KOPT-K1 (cell line): ENCODE measurements around the gene PPP2R5C.

Experiments used
- H3K27ac ChIP-seq: fragments of 200-600 bp; sonication (generic); 2 replicates; pipeline ENCODE4 v1.5.1; 2016; ENCODE audit warnings: antibody characterized with exemption, mild to moderate bottlenecking, low read depth, low read length; ENCODE audit not compliant: poor library complexity, severe bottlenecking
- H3K36me3 ChIP-seq: fragments of 200-600 bp; sonication (generic); 2 replicates; pipeline ENCODE4 v1.5.1; 2017; ENCODE audit warnings: antibody characterized with exemption, mild to moderate bottlenecking, low read length, moderate library complexity; ENCODE audit not compliant: insufficient read depth
- H3K9me3 ChIP-seq: fragments of 200-600 bp; sonication (generic); 2 replicates; pipeline ENCODE4 v1.5.1; 2017; ENCODE audit warnings: antibody characterized with exemption, low read length, mild to moderate bottlenecking; ENCODE audit not compliant: insufficient read depth, poor library complexity, severe bottlenecking

PPP2R5C gene

DNA sequence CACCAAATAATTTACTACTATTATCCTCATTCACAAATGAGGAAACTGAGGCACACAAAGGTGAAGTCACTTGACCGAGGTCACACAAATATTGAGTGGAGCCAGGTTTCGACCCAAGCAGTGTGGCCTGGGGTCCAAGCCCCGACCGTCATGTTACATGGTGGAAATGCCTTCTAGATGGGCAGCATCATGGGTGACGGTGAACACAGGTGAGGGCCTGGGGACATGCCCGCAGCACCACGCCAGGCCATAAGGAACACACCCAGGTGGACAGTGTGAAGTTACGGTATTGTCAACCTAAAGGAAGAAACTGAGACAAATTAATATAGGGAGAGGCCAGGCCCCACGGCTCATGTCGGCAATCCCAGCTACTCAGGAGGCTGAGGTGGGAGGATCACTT lies 167.6 kb downstream of the PPP2R5C start:
- no peaks in the 10 kb centered on the region for H3K9me3 ChIP-seq
- H3K36me3 ChIP-seq, result peaks cover 29% of the 10 kb centered on the region
- no peak overlapping the region for H3K27ac ChIP-seq

DNA sequence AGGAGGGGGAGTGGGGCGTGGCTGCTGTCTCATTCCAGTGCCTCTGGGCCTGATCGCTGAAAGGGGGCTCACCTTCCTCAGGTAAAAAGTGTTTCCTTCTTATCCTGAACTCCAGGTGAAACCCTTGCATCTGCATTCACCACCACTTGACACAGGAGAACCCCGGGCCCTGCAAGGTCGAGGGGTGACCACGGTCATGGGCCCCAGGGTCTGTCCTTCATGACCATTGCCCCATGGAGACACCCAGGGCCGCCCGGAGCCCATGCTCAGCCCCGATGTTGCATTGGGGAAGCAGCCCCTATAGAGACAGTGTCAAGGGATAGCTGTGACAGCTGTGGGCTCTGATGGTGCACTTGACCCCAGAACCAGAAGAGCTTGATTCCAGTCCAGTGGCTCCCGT lies 168.4 kb downstream of the PPP2R5C start:
- no peaks in the 10 kb centered on the region for H3K9me3 ChIP-seq
- H3K27ac ChIP-seq, result no peak overlapping the region
- peaks cover 21% of the 10 kb centered on the region for H3K36me3 ChIP-seq

DNA sequence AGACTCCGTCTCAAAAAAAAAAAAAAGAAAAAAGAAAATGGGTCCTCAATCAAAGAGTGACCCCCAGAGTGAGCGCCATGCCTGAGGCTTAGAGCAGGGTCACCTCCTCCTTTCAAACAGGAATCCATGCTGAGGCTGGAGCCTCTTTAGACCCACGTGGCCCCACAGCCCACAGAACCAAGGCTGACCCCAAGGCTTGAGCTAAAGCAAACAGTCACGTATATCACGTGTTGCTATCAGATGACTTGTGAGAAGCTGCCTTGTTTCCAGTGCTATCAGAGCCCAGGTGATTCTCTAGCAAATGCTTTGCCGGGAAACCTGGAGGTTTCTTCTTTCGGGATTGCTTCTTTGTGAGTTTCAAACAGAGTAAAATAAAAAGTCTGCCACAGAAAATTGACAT lies 171.2 kb downstream of the PPP2R5C start:
- peaks cover 12% of the 10 kb centered on the region; the same call in 1 of the 2 replicates for H3K36me3 ChIP-seq
- H3K27ac ChIP-seq, result no peak overlapping the region
- H3K9me3 ChIP-seq, result no peaks in the 10 kb centered on the region

DNA sequence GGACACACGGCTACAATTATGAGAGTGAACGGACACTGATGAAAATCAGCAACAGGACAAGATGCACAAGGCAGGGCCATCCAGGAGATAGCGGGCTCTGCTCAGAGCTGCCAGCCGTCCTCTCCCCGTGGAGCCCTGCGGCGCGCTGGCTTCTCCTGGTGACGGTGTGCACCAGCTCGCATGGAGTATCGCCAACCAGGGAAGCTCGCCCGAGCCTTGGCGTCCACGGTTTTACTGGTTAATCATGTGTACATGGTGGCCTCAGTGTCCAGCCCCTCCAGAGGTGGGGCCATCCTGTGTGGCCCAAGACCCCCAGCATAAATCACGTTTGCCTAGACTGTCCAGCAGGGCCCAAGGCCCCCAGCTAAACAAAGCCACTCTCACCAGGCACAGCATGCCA lies 171.7 kb downstream of the PPP2R5C start:
- H3K9me3 ChIP-seq, result no peaks in the 10 kb centered on the region
- peaks cover 12% of the 10 kb centered on the region; the same call in 1 of the 2 replicates for H3K36me3 ChIP-seq
- no peak overlapping the region for H3K27ac ChIP-seq

- H3K36me3 ChIP-seq, result no peaks in the 10 kb centered on the region
- no peaks in the 10 kb centered on the region for H3K9me3 ChIP-seq
- H3K27ac ChIP-seq, result no peak overlapping the region
These were observed 173.2 kb downstream of the PPP2R5C start for GRCh38 chr14:101934601-101935150.

DNA sequence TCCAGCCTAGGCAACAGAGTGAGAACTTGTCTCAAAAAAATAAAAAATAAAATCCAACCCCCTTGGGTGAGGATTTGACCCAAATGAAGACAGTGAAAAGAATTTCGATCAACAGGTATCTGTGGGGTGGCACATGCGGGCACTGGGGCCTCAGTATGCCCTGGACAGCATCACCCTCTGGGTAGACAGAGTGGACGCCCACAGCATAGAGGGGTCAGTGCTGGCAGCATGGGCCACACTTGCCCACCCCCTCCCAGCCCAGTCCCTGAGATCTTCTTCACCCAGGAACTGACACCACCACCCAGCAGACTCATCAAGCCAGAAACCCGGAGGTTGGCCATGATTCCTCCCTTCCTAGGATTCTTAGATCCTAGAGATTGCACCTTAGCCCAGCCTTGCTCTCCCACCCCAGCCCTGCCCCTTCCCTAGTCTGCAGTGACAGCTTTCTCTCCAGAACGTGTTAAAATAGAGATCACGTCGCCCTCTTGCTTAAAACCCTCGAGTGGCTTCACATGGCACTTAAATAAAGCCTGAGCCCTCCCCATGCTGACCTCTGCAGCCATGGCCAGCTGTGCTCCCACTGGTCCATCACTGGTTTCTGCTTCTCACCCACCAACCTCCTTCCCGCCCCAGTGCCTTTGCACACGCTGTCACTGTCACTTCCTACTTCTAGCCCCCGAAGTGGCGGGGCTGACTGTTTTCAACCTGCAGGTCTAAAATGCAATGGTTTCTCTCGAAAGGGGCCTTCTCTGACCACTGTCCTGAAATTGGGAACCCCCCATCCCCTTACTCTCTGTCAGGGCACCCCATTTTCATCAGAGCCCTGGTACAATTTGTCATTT lies 176.6 kb downstream of the PPP2R5C start:
- Histone ChIP-seq H3K27ac (no peak overlapping the region), H3K9me3 (no peaks in the 10 kb centered on the region), H3K36me3 (no peaks in the 10 kb centered on the region)

- Histone ChIP-seq H3K36me3 (no peaks in the 10 kb centered on the region), H3K27ac (no peak overlapping the region), H3K9me3 (no peaks in the 10 kb centered on the region)
These were observed 178.2 kb downstream of the PPP2R5C start for GRCh38 chr14:101939646-101940170.

GRCh38 chr14:101944451-101944850 lies 182.9 kb downstream of the PPP2R5C start:
- Histone ChIP-seq H3K9me3 (no peaks in the 10 kb centered on the region), H3K27ac (no peak overlapping the region), H3K36me3 (no peaks in the 10 kb centered on the region)

DNA sequence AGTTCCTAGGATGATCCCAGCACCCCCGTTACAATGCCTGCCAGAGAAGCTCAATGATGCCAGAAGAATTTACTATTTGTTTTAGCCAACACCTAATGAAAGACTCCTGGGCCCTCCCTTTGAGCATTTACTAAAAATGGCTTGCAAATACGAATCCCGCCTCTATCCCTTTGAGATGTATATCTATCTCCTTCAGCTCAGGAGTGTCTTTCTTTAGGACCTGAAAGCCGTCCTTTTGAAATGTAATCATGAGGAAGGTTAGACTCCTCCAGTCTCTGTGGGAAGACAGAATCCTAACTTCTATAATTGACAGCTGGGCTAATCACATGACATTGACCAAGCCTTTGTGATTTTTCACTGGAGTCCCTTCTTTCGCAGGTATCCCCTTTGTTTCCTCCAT lies 183.7 kb downstream of the PPP2R5C start:
- Histone ChIP-seq H3K9me3 (no peaks in the 10 kb centered on the region), H3K36me3 (no peaks in the 10 kb centered on the region), H3K27ac (no peak overlapping the region)

DNA sequence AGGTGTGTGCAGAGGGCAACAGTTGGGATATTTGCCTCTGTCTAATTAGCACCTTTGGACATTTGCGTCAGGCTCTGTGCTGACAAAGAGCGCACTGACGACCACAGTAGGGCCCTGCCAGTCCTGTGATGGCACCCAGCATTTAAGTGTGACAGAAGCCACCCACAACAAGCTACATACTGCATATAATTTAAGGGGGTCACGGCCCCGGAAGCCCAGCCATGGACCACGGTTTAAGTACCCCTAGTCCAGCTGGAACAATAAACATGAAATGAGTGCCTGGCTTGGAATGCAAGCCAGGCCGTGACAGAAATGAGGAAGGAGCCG lies 186.0 kb downstream of the PPP2R5C start:
- Histone ChIP-seq H3K9me3 (no peaks in the 10 kb centered on the region), H3K36me3 (no peaks in the 10 kb centered on the region), H3K27ac (peak overlapping the region; percentile 78)

DNA sequence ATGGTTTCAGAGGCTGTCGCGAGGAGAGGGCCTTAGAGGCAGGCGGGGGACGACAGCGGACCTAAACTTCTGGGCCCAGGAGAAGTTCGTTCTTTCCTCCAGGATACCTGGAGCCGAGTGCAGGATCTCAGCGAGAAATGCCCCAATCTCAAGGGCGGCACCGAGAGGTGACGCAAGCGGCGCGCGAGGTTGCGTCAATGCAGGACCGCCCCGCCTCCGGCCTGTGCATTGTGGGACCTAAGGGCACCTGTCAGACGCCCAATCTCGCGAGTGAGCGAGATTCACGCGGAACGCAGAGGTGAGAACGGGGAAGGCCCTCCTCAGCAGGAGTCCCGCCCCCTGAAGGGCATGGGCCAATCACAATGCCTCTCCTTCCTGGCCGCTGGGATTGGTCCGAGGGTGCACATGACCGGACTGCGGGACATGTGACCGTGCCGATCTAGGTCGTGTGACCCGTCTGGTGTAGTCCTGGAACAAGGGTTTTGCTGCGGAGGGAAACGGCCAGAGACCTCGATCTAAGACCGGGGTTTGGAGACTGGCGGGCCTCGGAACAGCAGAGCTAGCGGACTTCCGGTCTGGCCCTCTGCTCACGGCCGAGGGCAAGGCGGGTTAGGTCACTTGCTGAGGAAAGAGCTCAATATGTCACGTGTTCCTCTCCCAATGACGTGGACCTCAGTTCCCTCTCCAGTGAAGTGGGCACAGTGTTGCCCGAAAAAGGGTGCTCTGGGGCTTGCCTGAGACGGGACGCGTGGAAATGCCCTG lies 186.6 kb downstream of the PPP2R5C start:
- Histone ChIP-seq H3K36me3 (no peaks in the 10 kb centered on the region), H3K9me3 (no peaks in the 10 kb centered on the region), H3K27ac (peak overlapping the region; percentile 78)

GRCh38 chr14:101948666-101949216 lies 187.2 kb downstream of the PPP2R5C start:
- H3K9me3 ChIP-seq, result no peaks in the 10 kb centered on the region
- H3K27ac ChIP-seq, result peak overlapping the region; percentile 78
- no peaks in the 10 kb centered on the region for H3K36me3 ChIP-seq

GRCh38 chr14:101950100-101950499 lies 188.6 kb downstream of the PPP2R5C start:
- Histone ChIP-seq H3K36me3 (no peaks in the 10 kb centered on the region), H3K27ac (no peak overlapping the region), H3K9me3 (no peaks in the 10 kb centered on the region)

DNA sequence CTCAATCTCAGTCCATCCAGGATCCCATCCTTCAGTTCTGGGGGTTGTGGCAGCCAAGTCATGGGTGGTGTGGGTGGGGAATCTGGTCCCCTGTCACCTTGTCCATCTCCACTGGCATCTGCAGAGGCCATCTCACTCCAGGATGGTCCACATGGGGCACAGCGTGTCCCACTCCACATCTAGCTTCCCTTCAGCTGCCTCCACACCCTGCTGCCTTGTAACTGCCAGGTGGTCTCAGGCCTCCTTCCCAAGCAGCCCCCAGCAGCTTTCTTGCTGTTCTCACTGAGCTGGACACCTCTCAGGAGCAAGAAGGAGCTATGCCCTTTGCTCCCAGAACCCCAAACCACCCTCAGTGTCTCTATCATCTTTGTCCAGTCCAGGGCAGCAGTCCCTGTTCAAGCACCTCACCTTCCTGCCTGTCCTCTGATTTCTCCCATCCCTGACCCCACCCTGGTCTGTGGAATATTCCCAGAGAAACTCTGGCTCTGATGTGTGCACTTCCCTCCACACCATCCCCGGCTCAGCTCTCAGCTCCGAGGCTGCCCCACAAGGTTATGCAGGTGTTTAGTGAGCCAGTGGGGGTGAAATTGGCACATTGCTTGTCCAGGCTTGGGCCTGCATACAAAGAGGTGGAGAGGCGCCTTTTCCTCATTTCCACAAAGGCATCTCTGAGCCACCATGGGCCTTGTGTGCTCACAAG lies 189.2 kb downstream of the PPP2R5C start:
- H3K9me3 ChIP-seq, result no peaks in the 10 kb centered on the region
- no peak overlapping the region for H3K27ac ChIP-seq
- H3K36me3 ChIP-seq, result no peaks in the 10 kb centered on the region

DNA sequence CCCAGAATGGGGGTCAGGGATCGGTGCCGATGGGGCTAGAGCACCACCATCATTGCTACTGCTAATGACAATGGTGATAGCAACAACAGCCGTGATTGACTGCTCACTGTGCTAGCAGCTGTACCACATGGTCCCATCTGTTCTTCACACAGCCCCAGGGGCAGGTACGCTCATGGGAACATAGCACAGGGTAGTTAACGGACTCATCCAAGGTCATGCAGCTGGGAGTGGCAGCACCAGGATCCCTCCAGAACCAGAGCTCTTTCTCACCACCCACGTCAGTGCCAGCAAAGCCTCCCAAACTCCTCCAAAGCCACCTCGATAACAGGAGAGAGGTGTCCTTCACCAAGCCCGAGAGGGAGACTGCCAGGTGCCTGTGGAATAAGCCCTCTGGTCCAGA lies 191.6 kb downstream of the PPP2R5C start:
- no peaks in the 10 kb centered on the region for H3K9me3 ChIP-seq
- no peaks in the 10 kb centered on the region for H3K36me3 ChIP-seq
- H3K27ac ChIP-seq, result no peak overlapping the region
